OCI-LY3 (cell line): Measurements from ENCODE around the gene RELT.

Experiments
- CTCF ChIP-seq: fragments of 200-600, 300-600 bp; sonication (generic); IDR thresholded peaks from 2 replicates; pipeline ENCODE4 v1.5.1; 2014; ENCODE audit warnings: antibody characterized with exemption, low read length, low read depth
- EZH2phosphoT487 ChIP-seq: fragments of 200-600 bp; shearing (Covaris generic); IDR thresholded peaks from 2 replicates; pipeline ENCODE4 v1.6.1; 2018; ENCODE audit warnings: antibody characterized with exemption, mixed run types, low read depth

- TF ChIP-seq EZH2phosphoT487 (no peak), CTCF (no peak)
Observed at GRCh38 chr11:73406619-73407018, 30.4 kb downstream of the RELT start.
